Measurements from ENCODE around the gene CLASP1. TPM values are rescaled to one million over a fixed set of nuclear protein-coding genes. Genes with fewer than 3 reads are reported as not detected.
"Not testable (repeated sequence)": the region's sequence is repeated elsewhere in the genome, so short reads cannot be mapped to it uniquely, and the experiment has no call there.

CLASP1 gene
- polyA plus RNA-seq (ENCODE audit: insufficient read length in 10 of 10): 10 to 100 TPM; 44.5 to 75.7 (median 54.0) TPM
- long read RNA-seq, donor 1: 0 reads
- long read RNA-seq, donor 2: 0 reads
- long read RNA-seq, donor 3: 0 reads
- long read RNA-seq, donor 4: 0 reads
- long read RNA-seq, donor 5: 0 reads
- long read RNA-seq, donor 6: 0 reads
- long read RNA-seq, donor 7, partial matches to known transcripts: 7 of 7 reads
- long read RNA-seq, donor 7, other reads (novel, unspliced or antisense): 0 of 7 reads
- long read RNA-seq, donor 8: 0 reads
- long read RNA-seq, donor 9: 0 reads

GRCh38 chr2:121649149-121649595 is at the start of gene CLASP1:
Gene CLASP1 (minus strand): TSS chr2:121649462. CDS start chr2:121605895, 43,567 bp downstream.
- no peak for DNase-seq

DNA sequence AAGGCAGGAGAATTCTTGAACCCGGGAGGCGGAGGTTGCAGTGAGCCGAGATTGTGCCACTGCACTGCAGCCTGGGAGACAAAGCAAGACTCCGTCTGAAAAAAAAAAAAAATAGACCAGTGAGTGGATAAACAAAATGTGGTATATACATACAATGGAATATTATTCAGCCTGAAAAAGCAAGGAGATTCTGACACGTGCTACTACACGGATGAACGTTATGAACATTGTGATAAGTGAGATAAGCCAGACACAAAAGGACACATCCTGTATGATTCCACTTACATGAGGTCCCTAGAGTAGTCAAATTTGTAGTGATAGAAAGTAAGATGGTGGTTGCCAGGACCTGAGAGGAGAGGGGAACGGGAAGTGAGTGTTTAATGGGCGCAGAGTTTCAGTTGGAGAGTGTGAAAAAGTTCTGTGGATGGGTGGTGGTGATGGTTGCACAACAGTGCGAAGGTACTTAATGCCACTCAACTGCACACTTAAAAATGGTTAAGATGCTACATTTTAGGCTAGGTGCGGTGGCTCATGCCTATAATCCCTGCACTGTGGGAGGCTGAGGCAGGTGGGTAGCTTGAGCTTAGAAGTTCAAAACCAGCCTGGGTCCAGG is 49.2 kb upstream of the CLASP1 start:
- DNase-seq: no peak

DNA sequence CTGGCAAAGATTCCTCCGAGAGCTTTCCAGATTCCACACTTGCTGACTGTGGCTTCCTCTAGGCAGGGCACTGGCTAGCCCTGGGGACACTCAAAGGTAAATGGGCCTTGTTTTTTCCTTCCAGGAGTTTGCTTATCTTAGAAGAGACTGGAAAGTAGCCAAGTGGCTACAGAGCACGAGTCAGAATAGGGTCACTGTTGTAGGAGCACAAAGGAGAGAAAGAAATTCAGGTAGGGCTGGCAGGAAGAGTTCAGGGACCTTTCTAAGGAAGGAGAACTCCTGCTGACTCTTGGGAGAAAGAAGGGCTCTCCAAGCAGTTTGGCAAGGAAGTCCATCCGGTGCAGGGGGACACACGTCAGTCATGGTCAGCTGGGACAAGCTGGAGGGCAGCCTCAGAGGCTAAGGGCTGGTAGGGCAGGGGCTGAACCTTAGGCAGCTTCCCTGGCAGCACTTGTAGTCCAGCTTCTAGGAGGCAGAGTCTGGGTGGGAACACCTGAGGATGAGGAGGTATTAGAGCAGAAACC is 47.9 kb upstream of the CLASP1 start:
- peak in 1 of 3 donors; percentile 11 for DNase-seq

DNA sequence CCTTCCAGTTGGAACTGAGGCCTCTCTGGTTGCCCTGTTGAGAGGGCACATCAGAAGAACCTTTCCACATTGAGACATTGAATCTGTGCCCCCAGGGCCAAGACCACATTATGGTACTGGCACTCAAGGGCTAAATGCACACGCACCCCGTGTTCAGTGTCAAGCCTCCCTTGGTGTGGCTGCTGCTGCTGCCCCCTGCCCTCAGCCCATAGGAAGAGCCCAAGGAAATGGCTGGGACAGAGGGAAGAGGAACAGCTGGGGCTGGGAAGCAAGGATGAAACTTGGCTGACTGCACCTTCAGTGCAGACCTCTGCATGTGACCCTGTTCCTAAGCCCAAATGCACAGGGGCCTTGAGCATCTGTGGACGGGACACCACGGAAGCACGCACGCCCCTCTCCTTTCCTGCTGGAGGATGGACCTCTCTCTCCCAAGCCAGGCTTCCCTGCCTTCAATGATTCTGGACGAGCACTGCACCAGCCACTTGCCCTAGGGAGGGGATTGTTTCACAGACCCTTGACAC is 47.2 kb upstream of the CLASP1 start:
- no peak for DNase-seq

GRCh38 chr2:121695171-121695451 is 45.8 kb upstream of the CLASP1 start:
- DNase-seq: no peak

DNA sequence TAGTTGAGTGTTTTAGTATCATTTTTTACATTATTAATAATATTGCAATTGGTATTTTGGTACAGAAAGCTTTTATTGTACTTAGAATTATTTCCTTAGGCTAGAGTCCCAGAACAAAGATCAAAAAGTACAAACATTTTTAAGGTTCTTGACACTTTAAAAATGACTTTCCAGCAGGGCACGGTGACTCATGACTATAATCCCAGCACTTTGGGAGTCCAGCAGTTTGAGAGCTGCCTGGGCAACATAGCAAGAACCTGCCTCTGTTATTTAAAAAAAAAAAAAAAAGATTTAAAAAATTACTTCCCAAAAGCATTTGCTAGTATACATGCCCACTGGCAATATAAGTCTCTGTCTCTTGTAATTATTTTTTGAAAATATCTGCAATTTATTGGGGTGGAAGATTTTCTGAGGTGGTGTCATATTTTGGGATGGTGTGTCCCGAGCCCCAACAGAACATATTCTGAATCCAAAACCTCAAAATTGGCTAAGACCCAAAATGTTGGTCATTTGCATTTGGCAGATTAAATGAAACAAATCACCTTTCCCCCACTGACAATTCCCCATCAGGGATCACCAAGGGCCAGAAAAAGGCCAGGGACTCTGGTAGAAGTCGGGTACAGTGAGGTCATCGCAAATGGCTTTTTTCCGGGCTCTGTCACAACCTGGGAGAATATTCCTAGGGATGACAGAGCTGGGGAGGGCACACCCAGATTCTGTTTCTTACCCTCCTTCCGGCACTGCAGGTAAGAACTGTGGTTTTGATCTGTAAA is 45.3 kb upstream of the CLASP1 start:
- DNase-seq: no peak

DNA sequence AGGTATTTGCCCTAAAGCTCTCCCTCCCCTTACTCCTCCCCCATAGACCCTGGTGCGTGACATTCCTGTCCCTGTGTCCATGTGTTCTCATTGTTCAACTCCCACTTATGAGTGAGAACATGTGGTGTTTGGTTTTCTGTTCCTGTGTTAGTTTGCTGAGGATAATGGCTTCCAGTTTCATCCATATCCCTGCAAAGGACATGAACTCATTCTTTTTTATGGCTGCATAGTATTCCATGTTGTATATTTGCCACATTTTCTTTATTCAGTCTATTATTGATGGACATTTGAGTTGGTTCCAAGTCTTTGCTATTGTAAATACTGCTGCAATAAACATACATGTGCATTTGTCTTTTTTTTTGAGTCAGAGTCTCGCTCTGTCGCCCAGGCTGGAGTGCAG is 41.3 kb upstream of the CLASP1 start:
- not testable (repeated sequence) for DNase-seq

GRCh38 chr2:121690095-121690494 is 40.8 kb upstream of the CLASP1 start:
- no peak for DNase-seq

DNA sequence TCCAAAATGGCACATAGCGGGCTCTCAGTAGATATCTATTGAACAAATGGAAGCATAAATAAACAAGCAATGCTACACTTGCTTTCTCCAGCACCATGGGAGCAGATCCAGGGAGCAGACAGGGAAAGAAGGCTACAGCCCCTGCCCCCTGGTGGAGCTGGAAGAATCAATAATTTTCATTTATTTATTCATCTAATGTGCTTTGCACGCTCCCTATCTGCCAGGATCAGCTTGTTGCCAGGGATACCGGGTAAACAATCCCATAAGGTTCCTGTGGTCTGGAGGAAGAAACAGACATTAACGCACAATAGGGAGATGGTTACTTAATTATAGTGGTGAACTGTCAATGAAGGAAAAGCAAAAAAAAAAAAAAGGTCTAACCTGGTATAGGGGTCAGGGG is 40.1 kb upstream of the CLASP1 start:
- DNase-seq: peak; percentile 54 to 82 (median 71)

DNA sequence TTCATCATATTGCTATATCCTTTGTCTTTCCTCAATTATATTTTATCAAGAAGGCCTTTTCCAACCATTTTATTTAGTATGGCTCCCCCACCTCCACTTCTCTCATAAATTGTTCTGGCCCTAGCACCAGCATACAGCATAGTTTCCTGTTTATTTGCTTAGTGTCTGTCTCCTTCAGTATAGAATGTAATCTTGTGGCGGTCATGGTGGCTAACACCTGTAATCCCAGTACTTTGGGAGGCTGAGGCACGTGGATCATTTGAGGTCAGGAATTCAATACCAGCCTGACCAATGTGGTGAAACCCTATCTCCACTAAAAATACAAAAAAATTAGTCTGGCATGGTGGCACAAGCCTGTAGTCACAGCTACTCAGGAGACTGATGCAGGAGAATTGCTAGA is 39.6 kb upstream of the CLASP1 start:
- DNase-seq: no peak

DNA sequence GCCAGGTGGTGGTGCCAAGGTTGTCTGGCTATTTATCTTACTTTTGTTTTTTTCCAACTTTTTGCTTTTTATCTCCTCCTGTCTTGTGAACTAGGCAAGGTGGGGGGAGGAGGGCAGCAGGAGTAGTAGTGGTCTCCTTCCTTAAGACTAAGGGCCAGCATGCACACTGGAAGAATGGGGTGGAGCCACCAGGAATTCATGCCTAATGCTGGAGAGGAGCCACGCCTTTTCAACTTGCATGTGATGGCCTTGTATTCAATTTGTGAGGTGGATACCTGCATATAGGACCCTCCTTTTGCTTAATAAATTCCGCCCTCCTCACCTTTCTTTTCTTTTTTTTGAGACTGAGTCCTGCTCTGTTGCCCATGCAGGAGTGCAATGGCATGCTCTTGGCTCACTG is 37.6 kb upstream of the CLASP1 start:
- no peak for DNase-seq

DNA sequence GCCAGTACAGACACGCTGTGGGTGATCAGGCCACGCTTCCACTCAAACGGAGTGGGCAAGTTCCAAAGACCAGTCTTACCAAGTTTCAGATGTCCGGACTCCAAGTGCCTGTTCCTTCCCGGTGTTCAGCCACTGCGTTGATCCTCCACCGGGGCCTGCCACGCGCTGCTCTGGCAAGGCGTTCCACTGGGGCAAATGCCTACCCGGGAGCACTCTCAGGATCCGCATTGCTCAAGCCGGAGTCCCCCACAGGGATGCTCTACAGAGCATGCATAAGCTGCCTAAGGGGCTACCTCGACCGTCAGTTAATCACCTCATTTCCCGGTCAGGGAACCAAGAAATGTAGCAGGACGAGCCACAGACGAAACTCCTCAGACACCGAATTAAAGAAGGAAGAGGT is 37.0 kb upstream of the CLASP1 start:
- no peak for DNase-seq

- no peak for DNase-seq
These were observed 33.4 kb upstream of the CLASP1 start for GRCh38 chr2:121682396-121683298.

- DNase-seq: no peak
These were observed 28.6 kb upstream of the CLASP1 start for GRCh38 chr2:121677855-121678254.

DNA sequence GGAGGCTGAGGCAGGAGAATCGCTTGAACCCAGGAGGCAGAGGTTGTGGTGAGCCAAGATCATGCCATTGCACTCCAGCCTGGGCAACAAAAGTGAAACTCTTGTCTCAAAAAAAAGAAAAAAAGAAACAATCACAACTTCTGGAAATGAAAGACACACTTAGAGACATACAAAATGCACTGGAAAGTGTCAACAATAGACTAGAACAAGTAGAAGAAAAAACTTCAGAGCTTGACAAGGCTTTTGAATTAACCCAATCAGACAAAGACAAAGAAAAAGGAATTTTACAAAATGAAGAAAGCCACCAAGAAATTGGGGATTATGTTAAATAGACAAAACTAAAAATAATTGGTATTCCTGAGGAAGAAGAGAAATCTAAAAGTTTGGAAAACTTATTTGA is 22.4 kb upstream of the CLASP1 start:
- DNase-seq: not testable (repeated sequence)

GRCh38 chr2:121670181-121670580 is 20.9 kb upstream of the CLASP1 start:
- DNase-seq: no peak

DNA sequence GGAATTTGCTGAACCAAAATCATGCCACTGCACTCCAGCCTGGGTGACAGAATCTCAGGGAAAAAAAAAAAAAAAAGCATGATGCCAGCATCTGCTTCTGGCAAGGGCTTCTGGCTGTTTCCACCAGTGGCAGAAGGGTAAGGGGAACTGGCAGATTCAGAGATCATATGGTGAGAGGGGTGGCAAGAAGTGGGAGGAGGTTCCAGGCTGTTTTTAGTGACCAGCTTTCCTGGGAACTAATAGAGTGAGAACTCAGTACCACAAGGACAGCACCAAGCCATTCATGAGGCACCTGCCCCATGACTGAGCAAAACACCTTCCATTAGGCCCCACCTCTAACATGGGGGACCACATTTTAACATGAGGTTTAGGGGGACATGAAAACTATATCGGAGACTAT is 18.4 kb upstream of the CLASP1 start:
- DNase-seq: no peak

DNA sequence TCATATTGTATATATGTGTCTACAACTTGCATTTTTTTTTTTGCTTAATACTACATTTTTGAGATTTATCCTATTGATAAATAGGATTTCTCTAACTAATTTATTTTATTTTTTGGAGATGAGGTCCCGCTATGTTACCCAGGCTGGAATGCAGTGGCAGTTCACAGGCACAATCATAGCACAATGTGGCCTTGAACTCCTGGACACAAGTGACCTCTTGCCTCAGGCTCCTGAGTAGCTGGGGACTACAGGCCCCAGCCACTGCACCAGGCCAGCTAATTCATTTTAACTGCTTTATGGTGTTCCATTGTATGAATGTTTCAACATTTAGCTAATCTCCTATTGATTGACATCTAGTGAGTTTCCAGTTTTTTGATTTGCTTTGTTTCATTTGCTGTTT is 16.8 kb upstream of the CLASP1 start:
- DNase-seq: no peak

GRCh38 chr2:121665504-121665903 is 16.2 kb upstream of the CLASP1 start:
- no peak for DNase-seq

DNA sequence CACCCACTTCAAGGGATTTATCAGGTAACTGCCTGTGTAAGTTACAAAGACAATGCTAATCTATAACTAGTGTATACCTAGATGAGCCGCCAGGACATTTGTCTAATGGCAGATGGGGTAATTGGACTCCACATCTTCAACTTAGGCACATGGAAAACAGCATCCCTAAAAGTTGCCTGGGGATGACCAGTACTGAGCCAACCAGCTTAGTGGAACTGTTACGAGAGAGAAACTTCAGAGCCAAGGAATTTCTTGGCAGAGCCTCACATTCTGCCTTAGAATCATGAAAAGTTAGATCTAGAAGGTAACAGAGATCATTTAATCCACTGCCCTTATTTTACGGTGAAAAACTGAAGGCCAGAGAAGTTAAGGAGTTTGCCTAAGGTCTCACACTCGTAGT is 15.5 kb upstream of the CLASP1 start:
- no peak for DNase-seq

DNA sequence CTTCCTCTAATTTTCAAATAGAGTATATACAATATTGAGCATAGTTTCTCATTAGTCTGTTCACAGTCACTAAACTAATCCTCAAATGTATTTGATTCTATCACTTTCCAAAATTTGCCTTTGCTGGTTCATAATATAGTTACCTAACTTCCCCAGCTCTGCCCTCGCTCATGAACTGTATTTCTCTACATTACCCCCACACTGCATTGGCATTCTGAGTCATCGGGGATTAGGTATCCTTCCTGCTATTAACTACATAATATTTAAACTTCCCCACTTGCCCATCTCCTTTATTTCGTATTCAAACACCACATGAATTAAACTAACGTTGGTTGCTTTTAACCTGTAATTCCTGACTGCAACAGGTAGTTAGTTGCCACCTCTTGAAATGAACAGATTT is 14.8 kb upstream of the CLASP1 start:
- no peak for DNase-seq

- no peak for DNase-seq
These were observed 14.2 kb upstream of the CLASP1 start for GRCh38 chr2:121663434-121663833.
